H9 (cell line): Measurements from ENCODE around the gene BFSP2. TPM values are rescaled to one million over a fixed set of nuclear protein-coding genes. Genes with fewer than 3 reads are reported as not detected.

Experiments used
- DNase-seq: peaks from one replicate; pipeline ENCODE4 v3.0.0-alpha.2; 2017
- H2AFZ ChIP-seq: one replicate; pipeline ENCODE4 v1.6.1; 2013; ENCODE audit warnings: mild to moderate bottlenecking, low read length, control low read depth, moderate library complexity
- H2AK5ac ChIP-seq: 2 replicates; pipeline ENCODE4 v1.6.1; 2013; ENCODE audit warnings: low read length, control low read depth, mixed read lengths; ENCODE audit not compliant: insufficient read length
- H2BK120ac ChIP-seq: one replicate; pipeline ENCODE4 v1.6.1; 2013; ENCODE audit warnings: low read depth, mild to moderate bottlenecking, low read length, control low read depth, inconsistent platforms; ENCODE audit not compliant: poor library complexity, severe bottlenecking
- H2BK12ac ChIP-seq: 2 replicates; pipeline ENCODE4 v1.6.1; 2013; ENCODE audit warnings: low read length, control low read depth, mixed read lengths, low read depth; ENCODE audit not compliant: insufficient read length
- H2BK15ac ChIP-seq: 2 replicates; pipeline ENCODE4 v1.6.1; 2013; ENCODE audit warnings: low read depth, low read length, control low read depth
- H2BK20ac ChIP-seq: one replicate; pipeline ENCODE4 v1.6.1; 2013; ENCODE audit warnings: low read depth, mild to moderate bottlenecking, low read length, control low read depth, inconsistent platforms; ENCODE audit not compliant: poor library complexity, severe bottlenecking
- H2BK5ac ChIP-seq: 2 replicates; pipeline ENCODE4 v1.6.1; 2013; ENCODE audit warnings: low read length, control low read depth, mixed read lengths; ENCODE audit not compliant: insufficient read length
- H3K14ac ChIP-seq: 2 replicates; pipeline ENCODE4 v1.6.1; 2013; ENCODE audit warnings: low read length, control low read depth; ENCODE audit not compliant: insufficient read depth
- H3K18ac ChIP-seq: 2 replicates; pipeline ENCODE4 v1.6.1; 2013; ENCODE audit warnings: low read depth, mild to moderate bottlenecking, mixed read lengths, low read length, control low read depth; ENCODE audit not compliant: insufficient read length
- H3K23ac ChIP-seq: 2 replicates; pipeline ENCODE4 v1.6.1; 2013; ENCODE audit warnings: low read length, control low read depth, mixed read lengths, low read depth; ENCODE audit not compliant: insufficient read length
- H3K23me2 ChIP-seq: 2 replicates; pipeline ENCODE4 v1.6.1; 2013; ENCODE audit warnings: low read depth, mild to moderate bottlenecking, mixed read lengths, low read length, control low read depth; ENCODE audit not compliant: insufficient read length, poor library complexity, severe bottlenecking
- H3K27ac ChIP-seq: 2 replicates; pipeline ENCODE4 v1.5.1; 2013; ENCODE audit warnings: low read length, control low read depth, mixed read lengths, low read depth; ENCODE audit not compliant: insufficient read length
- H3K27me3 ChIP-seq: 2 replicates; pipeline ENCODE4 v1.6.1; 2013; ENCODE audit warnings: low read length, control low read depth, inconsistent platforms; ENCODE audit not compliant: insufficient read depth
- H3K4ac ChIP-seq: 2 replicates; pipeline ENCODE4 v1.6.1; 2013; ENCODE audit warnings: low read depth, mild to moderate bottlenecking, control low read depth, inconsistent platforms, low read length, moderate library complexity
- H3K4me1 ChIP-seq: 2 replicates; pipeline ENCODE4 v1.6.1; 2013; ENCODE audit warnings: low read length, control low read depth, inconsistent platforms; ENCODE audit not compliant: insufficient read depth
- H3K4me2 ChIP-seq: 2 replicates; pipeline ENCODE4 v1.6.1; 2013; ENCODE audit warnings: low read length, control low read depth, mixed read lengths; ENCODE audit not compliant: insufficient read length, insufficient read depth
- H3K56ac ChIP-seq: 2 replicates; pipeline ENCODE4 v1.6.1; 2013; ENCODE audit warnings: low read depth, mild to moderate bottlenecking, mixed read lengths, low read length, control low read depth; ENCODE audit not compliant: insufficient read length
- H3K79me1 ChIP-seq: 2 replicates; pipeline ENCODE4 v1.6.1; 2013; ENCODE audit warnings: low read depth, mild to moderate bottlenecking, moderate library complexity, low read length, control low read depth, inconsistent platforms; ENCODE audit not compliant: insufficient read depth, poor library complexity, severe bottlenecking
- H3K79me2 ChIP-seq: 2 replicates; pipeline ENCODE4 v1.6.1; 2013; ENCODE audit warnings: low read length, control low read depth, inconsistent platforms; ENCODE audit not compliant: insufficient read depth
- H3K9ac ChIP-seq: 2 replicates; pipeline ENCODE4 v1.6.1; 2013; ENCODE audit warnings: low read length, control low read depth, mixed read lengths; ENCODE audit not compliant: insufficient read length; ENCODE audit errors: extremely low read depth
- H3K9me3 ChIP-seq: one replicate; pipeline ENCODE4 v1.6.1; 2013; ENCODE audit warnings: low read depth, low read length, inconsistent platforms; ENCODE audit not compliant: control insufficient read depth
- H3T11ph ChIP-seq: one replicate; pipeline ENCODE4 v1.6.1; 2013; ENCODE audit warnings: mild to moderate bottlenecking, low read length, control low read depth, inconsistent platforms
- H4K20me1 ChIP-seq: one replicate; pipeline ENCODE4 v1.6.1; 2013; ENCODE audit not compliant: control insufficient read depth, insufficient read length, insufficient read depth
- H4K5ac ChIP-seq: 2 replicates; pipeline ENCODE4 v1.6.1; 2013; ENCODE audit warnings: low read depth, mild to moderate bottlenecking, mixed read lengths, low read length, control low read depth; ENCODE audit not compliant: insufficient read length
- H4K8ac ChIP-seq: replicated peaks from 2 replicates; pipeline ENCODE4 v1.6.1; 2013; ENCODE audit warnings: low read length, control low read depth, mixed read lengths, low read depth; ENCODE audit not compliant: insufficient read length
- H4K91ac ChIP-seq: 2 replicates; pipeline ENCODE4 v1.6.1; 2013; ENCODE audit warnings: low read depth, mild to moderate bottlenecking, moderate library complexity, mixed read lengths, low read length, control low read depth; ENCODE audit not compliant: insufficient read length
- H3K27ac Mint-ChIP-seq, 3 experiments: 2 replicates in 2 of 3; 3 replicates in 1 of 3; pipeline ENCODE4 v1.8.0; 2020 to 2021; ENCODE audit warnings: mixed read lengths in 3 of 3, mild to moderate bottlenecking in 1 of 3, moderate library complexity in 1 of 3
- H3K27me3 Mint-ChIP-seq: 2 replicates; pipeline ENCODE4 v1.8.0; 2021; ENCODE audit warnings: low read depth, mild to moderate bottlenecking, moderate library complexity, mixed read lengths
- H3K36me3 Mint-ChIP-seq, 3 experiments: 2 replicates in 2 of 3; 3 replicates in 1 of 3; pipeline ENCODE4 v1.8.0; 2020 to 2021; ENCODE audit warnings: low read depth in 3 of 3, mixed read lengths in 3 of 3; ENCODE audit not compliant: insufficient read depth in 1 of 3
- H3K4me1 Mint-ChIP-seq, 2 experiments: 2 replicates each; pipeline ENCODE4 v1.8.0; 2020; ENCODE audit warnings: mixed read lengths in 2 of 2
- H3K4me3 Mint-ChIP-seq, 2 experiments: 2 replicates in 1 of 2; 3 replicates in 1 of 2; pipeline ENCODE4 v1.8.0; 2020 to 2021; ENCODE audit warnings: mild to moderate bottlenecking in 2 of 2, mixed read lengths in 2 of 2, moderate library complexity in 1 of 2
- H3K9me3 Mint-ChIP-seq, 2 experiments: 2 replicates in 1 of 2; 3 replicates in 1 of 2; pipeline ENCODE4 v1.8.0; 2020; ENCODE audit warnings: mild to moderate bottlenecking in 2 of 2, mixed read lengths in 2 of 2, moderate library complexity in 1 of 2
- CTCF ChIP-seq: fragments of 200-600 bp; sonication (generic); conservative IDR thresholded peaks from 3 replicates; pipeline ENCODE4 v1.8.0; 2021; ENCODE audit warnings: antibody characterized with exemption, mild to moderate bottlenecking
- WGBS: extraction: QIAGEN DNeasy Blood & Tissue Kit; methylation state at CpG from one replicate; pipeline ENCODE4 v1.1.7; 2013; ENCODE audit warnings: missing lambda C conversion rate, low lambda C conversion rate, mixed read lengths; ENCODE audit not compliant: insufficient read length; ENCODE audit errors: extremely low coverage; 5-methylcytosine and 5-hydroxymethylcytosine counted together
- total RNA-seq: library from RNA; stranded (reverse); gene quantifications from 2 replicates; pipeline ENCODE4 v1.2.1, GENCODE V29; 2021

Gene BFSP2
- total RNA-seq, 1 experiment from 2014 or later: not detected

GRCh38 chr3:133457025-133457424, 57.2 kb downstream of the BFSP2 start:
- H3K9me3 ChIP-seq: no peaks in the 10 kb centered on the region
- H3K23me2 ChIP-seq: no peaks in the 10 kb centered on the region
- no peak overlapping the region for H3K18ac ChIP-seq
- no peak overlapping the region for H3K9ac ChIP-seq
- no peak overlapping the region for H3K27ac ChIP-seq
- H2BK20ac ChIP-seq: no peak overlapping the region
- no CpG with 5 or more reads among the region's 3 CpGs for WGBS
- no peaks in the 10 kb centered on the region for H3K79me1 ChIP-seq
- H2BK12ac ChIP-seq: no peak overlapping the region
- H4K5ac ChIP-seq: no peak overlapping the region
- no peak overlapping the region for H4K91ac ChIP-seq
- H3K4me1 ChIP-seq: peaks cover 2% of the 10 kb centered on the region; the same call in 1 of the 2 replicates
- no peak for DNase-seq
- H2BK15ac ChIP-seq: no peak overlapping the region
- no peak overlapping the region for H2AFZ ChIP-seq
- no peak overlapping the region for H2BK120ac ChIP-seq
- H3K4me1 Mint-ChIP-seq: peaks cover 25 to 30% of the 10 kb centered on the region in 2 experiments
- H3K14ac ChIP-seq: no peak overlapping the region
- H3K4ac ChIP-seq: no peak overlapping the region
- no peak overlapping the region for H4K8ac ChIP-seq
- H3K79me2 ChIP-seq: no peaks in the 10 kb centered on the region
- no peak overlapping the region for H2AK5ac ChIP-seq
- no peak overlapping the region for H3K23ac ChIP-seq
- H2BK5ac ChIP-seq: no peak overlapping the region
- TF ChIP-seq CTCF: no peak
- H3K27me3 ChIP-seq: no peaks in the 10 kb centered on the region
- no peak overlapping the region for H3T11ph ChIP-seq
- H3K56ac ChIP-seq: no peak overlapping the region
- no peak overlapping the region for H3K4me3 Mint-ChIP-seq
- no peak overlapping the region for H3K4me2 ChIP-seq
- H3K27me3 Mint-ChIP-seq: no peaks in the 10 kb centered on the region
- H3K9me3 Mint-ChIP-seq: no peaks in the 10 kb centered on the region
- H4K20me1 ChIP-seq: no peaks in the 10 kb centered on the region
- H3K36me3 Mint-ChIP-seq: no peaks in the 10 kb centered on the region
- H3K27ac Mint-ChIP-seq: no peak overlapping the region
